Common myeloid progenitor, CD34-positive (primary cell): Measurements from ENCODE around the gene TRIM44.

Source experiments
- CTCF ChIA-PET: fragments of 350-600 bp; sonication (Branson Sonifier 250); formaldehyde crosslinking; loops from one replicate; lab custom pipeline; 2021; ENCODE audit warnings: antibody characterized with exemption; lab: Charles Lee
- POLR2A ChIA-PET: fragments of 350-600 bp; sonication (Branson Sonifier 250); formaldehyde crosslinking; loops from one replicate; lab custom pipeline; 2021; ENCODE audit warnings: antibody characterized with exemption; lab: Charles Lee
- DNase-seq, 3 donors: peaks; one replicate each; pipeline versions ENCODE4 v3.0.0 to v3.0.0-alpha.2; 2013
- H3K27ac ChIP-seq, 2 experiments: 1 replicate in 1 of 2; 2 replicates in 1 of 2; pipeline ENCODE4 v1.7.0; 2013; ENCODE audit warnings: inconsistent platforms in 2 of 2, low read length in 2 of 2, mild to moderate bottlenecking in 2 of 2, low read depth in 1 of 2, moderate library complexity in 1 of 2; ENCODE audit not compliant: severe bottlenecking in 2 of 2, insufficient read depth in 1 of 2, poor library complexity in 1 of 2
- H3K27me3 ChIP-seq, 5 experiments: replicated peaks in 2 of 5; 1 replicate in 3 of 5; 2 replicates in 2 of 5; pipeline versions ENCODE4 v1.6.1 to v1.7.0; 2013; ENCODE audit warnings: low read length in 4 of 5, mild to moderate bottlenecking in 2 of 5, moderate library complexity in 2 of 5, inconsistent platforms in 1 of 5; ENCODE audit not compliant: insufficient read depth in 5 of 5, control insufficient read depth in 4 of 5
- H3K36me3 ChIP-seq, 4 experiments: 1 replicate in 2 of 4; 2 replicates in 2 of 4; pipeline versions ENCODE4 v1.6.1 to v1.7.0; 2013; ENCODE audit warnings: low read length in 3 of 4, control low read depth in 1 of 4, mild to moderate bottlenecking in 1 of 4; ENCODE audit not compliant: control insufficient read depth in 4 of 4, insufficient read depth in 4 of 4
- H3K4me1 ChIP-seq, 4 experiments: 1 replicate in 3 of 4; 2 replicates in 1 of 4; pipeline versions ENCODE4 v1.6.1 to v1.7.1; 2013; ENCODE audit warnings: low read length in 3 of 4, mild to moderate bottlenecking in 3 of 4, control low read depth in 1 of 4, inconsistent platforms in 1 of 4, moderate library complexity in 1 of 4; ENCODE audit not compliant: control insufficient read depth in 4 of 4, insufficient read depth in 4 of 4; ENCODE audit errors: control extremely low read depth in 1 of 4
- H3K4me3 ChIP-seq, 7 experiments: 1 replicate in 4 of 7; 2 replicates in 3 of 7; pipeline versions ENCODE4 v1.5.1 to v1.7.0; 2013; ENCODE audit warnings: mild to moderate bottlenecking in 7 of 7, low read length in 6 of 7, moderate library complexity in 6 of 7, inconsistent platforms in 2 of 7, low read depth in 2 of 7, control low read depth in 1 of 7; ENCODE audit not compliant: insufficient read depth in 4 of 7, control insufficient read depth in 1 of 7; ENCODE audit errors: extremely low read depth in 1 of 7
- H3K9me3 ChIP-seq, 5 experiments: 1 replicate in 4 of 5; 2 replicates in 1 of 5; pipeline versions ENCODE4 v1.6.1 to v1.7.1; 2013; ENCODE audit warnings: low read length in 4 of 5, mild to moderate bottlenecking in 2 of 5, inconsistent platforms in 1 of 5, low read depth in 1 of 5, moderate library complexity in 1 of 5; ENCODE audit not compliant: control insufficient read depth in 4 of 5, insufficient read depth in 2 of 5; ENCODE audit errors: control extremely low read depth in 1 of 5
- WGBS: methylation state at CpG from one replicate; pipeline ENCODE4 v1.1.5; 2013; ENCODE audit not compliant: insufficient coverage; 5-methylcytosine and 5-hydroxymethylcytosine counted together

TRIM44 gene

GRCh38 chr11:35623621-35624168 lies 38.9 kb upstream of the TRIM44 start:
- no peak overlapping the region for H3K27ac ChIP-seq
- peak in 2 of 3 donors; percentile 30 to 35 for DNase-seq
- 97% methylated on average over 8 of the region's 8 CpGs for WGBS
- H3K9me3 ChIP-seq, result peaks cover 0 to 3% (median 0%) of the 10 kb centered on the region in 5 experiments
- H3K36me3 ChIP-seq, result no peaks in the 10 kb centered on the region
- CTCF ChIA-PET, result interaction anchor here (1.1 to 1.3 kb wide), 2 partner anchors 191 to 855 kb away, joined by 3 read pairs; no protein-coding TSS in a partner anchor
- POLR2A ChIA-PET, result no interaction called here
- no peak overlapping the region for H3K4me3 ChIP-seq
- H3K4me1 ChIP-seq, result peaks cover 0 to 18% (median 17%) of the 10 kb centered on the region in 4 experiments
- H3K27me3 ChIP-seq, result peaks cover 0 to 54% (median 23%) of the 10 kb centered on the region in 5 experiments

GRCh38 chr11:35624316-35624715 lies 38.3 kb upstream of the TRIM44 start:
- no peak for DNase-seq
- ChIA-PET CTCF (interaction anchor here (1.3 kb wide), 1 partner anchor 854 kb away, joined by 3 read pairs; no protein-coding TSS in a partner anchor), POLR2A (interaction anchor here (0.6 kb wide), 1 partner anchor 62 kb away, joined by 3 read pairs; no protein-coding TSS in a partner anchor)
- WGBS, result 100% methylated on average over 2 of the region's 2 CpGs
- H3K4me1 ChIP-seq, result peaks cover 0 to 12% (median 11%) of the 10 kb centered on the region in 4 experiments
- H3K27ac ChIP-seq, result no peak overlapping the region
- H3K36me3 ChIP-seq, result no peaks in the 10 kb centered on the region
- peaks cover 0 to 3% (median 0%) of the 10 kb centered on the region in 5 experiments for H3K9me3 ChIP-seq
- H3K4me3 ChIP-seq, result no peak overlapping the region
- H3K27me3 ChIP-seq, result peaks cover 0 to 49% (median 24%) of the 10 kb centered on the region in 5 experiments

- Histone ChIP-seq H3K27me3 (peaks cover 0 to 49% (median 27%) of the 10 kb centered on the region in 5 experiments), H3K27ac (no peak overlapping the region), H3K36me3 (no peaks in the 10 kb centered on the region), H3K4me3 (no peak overlapping the region), H3K4me1 (peaks cover 0 to 7% (median 6%) of the 10 kb centered on the region in 4 experiments), H3K9me3 (peaks cover 0 to 3% (median 0%) of the 10 kb centered on the region in 5 experiments)
- CTCF ChIA-PET, result interaction anchor here (1.3 kb wide), 1 partner anchor 854 kb away, joined by 3 read pairs; no protein-coding TSS in a partner anchor
- POLR2A ChIA-PET, result interaction anchor here (0.6 kb wide), 1 partner anchor 62 kb away, joined by 3 read pairs; no protein-coding TSS in a partner anchor
- no peak for DNase-seq
Measured at GRCh38 chr11:35624781-35625180, 37.8 kb upstream of the TRIM44 start.

GRCh38 chr11:35626501-35626900 lies 36.1 kb upstream of the TRIM44 start:
- DNase-seq, result no peak

GRCh38 chr11:35629511-35629910 lies 33.1 kb upstream of the TRIM44 start:
- DNase-seq, result no peak
- no peak overlapping the region for H3K27ac ChIP-seq
- no peak overlapping the region for H3K4me3 ChIP-seq
- peaks cover 2 to 8% (median 5%) of the 10 kb centered on the region in 4 experiments for H3K4me1 ChIP-seq
- ChIA-PET POLR2A (no interaction called here), CTCF (no interaction called here)
- peaks cover 0 to 17% (median 5%) of the 10 kb centered on the region in 5 experiments for H3K27me3 ChIP-seq
- H3K9me3 ChIP-seq, result peaks cover 0 to 3% (median 0%) of the 10 kb centered on the region in 5 experiments
- no peaks in the 10 kb centered on the region for H3K36me3 ChIP-seq
- 100% methylated on average over 4 of the region's 4 CpGs for WGBS

More at GRCh38 chr11:35626501-35626900, 36.1 kb upstream of the TRIM44 start:
- Histone ChIP-seq H3K4me1 (no peaks in the 10 kb centered on the region), H3K36me3 (no peaks in the 10 kb centered on the region), H3K9me3 (peaks cover 0 to 3% (median 0%) of the 10 kb centered on the region in 5 experiments), H3K27me3 (peaks cover 0 to 32% (median 19%) of the 10 kb centered on the region in 5 experiments), H3K27ac (no peak overlapping the region), H3K4me3 (no peak overlapping the region)
- ChIA-PET CTCF (interaction anchor here (1.1 kb wide), 1 partner anchor 11 kb away, joined by 4 read pairs; no protein-coding TSS in a partner anchor), POLR2A (no interaction called here)
- WGBS, result 100% methylated on average over 2 of the region's 2 CpGs

- Histone ChIP-seq H3K9me3 (peaks cover 0 to 3% (median 0%) of the 10 kb centered on the region in 5 experiments), H3K4me1 (peaks cover 2 to 8% (median 5%) of the 10 kb centered on the region in 4 experiments), H3K27me3 (peaks cover 0 to 17% (median 5%) of the 10 kb centered on the region in 5 experiments), H3K27ac (no peak overlapping the region), H3K4me3 (no peak overlapping the region), H3K36me3 (no peaks in the 10 kb centered on the region)
- ChIA-PET CTCF (no interaction called here), POLR2A (no interaction called here)
- no CpG with 5 or more reads among the region's 6 CpGs for WGBS
- DNase-seq, result no peak
Measured at GRCh38 chr11:35629914-35630313, 32.7 kb upstream of the TRIM44 start.

GRCh38 chr11:35631891-35632290 lies 30.7 kb upstream of the TRIM44 start:
- H3K9me3 ChIP-seq, result peaks cover 0 to 3% (median 0%) of the 10 kb centered on the region in 5 experiments
- no peaks in the 10 kb centered on the region for H3K36me3 ChIP-seq
- no peak overlapping the region for H3K4me3 ChIP-seq
- ChIA-PET POLR2A (no interaction called here), CTCF (no interaction called here)
- peaks cover 2 to 8% (median 5%) of the 10 kb centered on the region in 4 experiments for H3K4me1 ChIP-seq
- H3K27me3 ChIP-seq, result peaks cover 0 to 10% (median 5%) of the 10 kb centered on the region in 5 experiments
- DNase-seq, result no peak
- H3K27ac ChIP-seq, result no peak overlapping the region
- 67% methylated on average over 1 of the region's 3 CpGs for WGBS
